Cardiac septum (tissue), 1 donor: Measurements from ENCODE around the gene CABLES1. TPM values are rescaled to one million over a fixed set of nuclear protein-coding genes. Genes with fewer than 3 reads are reported as not detected.
"Not testable (repeated sequence)": the region's sequence is repeated elsewhere in the genome, so short reads cannot be mapped to it uniquely, and the experiment has no call there.

Experiments used
- DNase-seq: peaks from one replicate; pipeline ENCODE4 v3.0.0-alpha.2; 2020; ENCODE audit warnings: low spot score
- intact Hi-C: fragments of 100-400 bp; cut with DNase I; formaldehyde crosslinking; loops from one replicate; pipeline ENCODE4 v1.14.0; 2022
- total RNA-seq: library from RNA; stranded (reverse); fragmentation: NEBNext Ultra II Directional; extraction: Animal tissue kit (Norgen Biotek cat#: 25700); gene quantifications from one replicate; pipeline ENCODE4 v1.2.1, GENCODE V29; 2021
- donor health status: DM: no; HTN: no; CAD: no.

Gene CABLES1
- total RNA-seq, 1 donor from 2014 or later = 1.5 TPM

DNA sequence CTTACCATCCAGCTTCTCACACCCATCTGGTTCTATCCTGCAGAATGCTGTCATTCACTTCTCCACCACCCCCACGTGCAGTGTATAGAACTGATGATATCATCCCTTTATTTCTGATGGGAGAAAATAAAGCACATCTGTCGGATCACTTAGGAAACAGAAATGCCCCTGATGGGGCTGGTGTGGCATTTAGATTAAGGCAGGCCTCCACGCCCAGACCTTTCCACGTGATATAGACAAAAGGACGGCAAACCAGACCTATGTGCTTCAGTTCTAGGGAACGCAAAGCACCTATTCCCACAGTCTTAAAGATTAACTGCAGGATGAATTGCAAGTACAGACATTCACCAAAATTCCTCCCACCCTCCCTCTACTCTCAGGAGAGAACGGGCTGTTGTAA is 27.6 kb upstream of the CABLES1 start:
- intact Hi-C loops = no loop called here
- no peak for DNase-seq

GRCh38 chr18:23108496-23108895 is 26.8 kb upstream of the CABLES1 start:
- intact Hi-C loops = no loop called here
- no peak for DNase-seq

DNA sequence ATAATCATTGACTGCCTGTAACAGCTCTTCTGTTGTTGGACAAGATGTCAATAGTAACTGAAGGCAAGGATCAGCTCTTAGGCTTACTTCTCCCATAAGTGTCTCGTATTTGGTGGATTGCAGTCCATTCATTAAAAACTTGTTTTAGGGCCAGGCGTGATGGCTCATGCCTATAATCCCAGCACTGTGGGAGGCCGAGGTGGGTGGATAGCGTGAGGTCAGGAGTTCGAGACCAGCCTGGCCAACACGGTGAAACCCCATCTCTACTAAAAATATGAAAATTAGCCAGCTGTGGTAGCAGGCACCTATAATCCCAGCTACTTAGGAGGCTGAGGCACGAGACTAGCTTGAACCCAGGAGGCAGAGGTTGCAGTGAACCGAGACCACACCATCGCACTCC is 26.1 kb upstream of the CABLES1 start:
- intact Hi-C loops, DNase-seq: not testable (repeated sequence)

GRCh38 chr18:23113576-23113975 is 21.7 kb upstream of the CABLES1 start:
- no peak for DNase-seq
- intact Hi-C loops = no loop called here

GRCh38 chr18:23114171-23114881 is 21.0 kb upstream of the CABLES1 start:
- intact Hi-C loops = no loop called here

DNA sequence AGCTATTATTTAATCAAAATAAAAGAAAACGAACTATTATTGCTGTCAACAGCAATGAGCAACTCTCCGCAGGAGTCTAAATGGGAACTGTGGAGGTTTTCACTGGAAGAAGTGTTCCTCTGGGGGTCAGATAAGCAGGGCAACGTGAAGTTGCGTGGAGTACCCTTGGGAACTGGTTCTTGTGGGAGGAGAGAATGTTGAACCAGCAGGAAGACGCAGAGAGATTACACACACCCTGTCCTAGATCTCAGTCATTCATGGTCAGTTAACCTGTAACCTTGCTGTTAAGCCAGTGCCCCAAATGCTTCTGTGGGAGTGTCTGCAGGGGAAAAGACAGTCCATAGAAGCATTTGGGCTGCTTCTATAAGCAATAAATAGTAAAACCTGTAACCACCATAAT is 20.4 kb upstream of the CABLES1 start:
- DNase-seq = no peak
- intact Hi-C loops = no loop called here

More at GRCh38 chr18:23114171-23114881, 21.0 kb upstream of the CABLES1 start:
- DNase-seq = no peak

DNA sequence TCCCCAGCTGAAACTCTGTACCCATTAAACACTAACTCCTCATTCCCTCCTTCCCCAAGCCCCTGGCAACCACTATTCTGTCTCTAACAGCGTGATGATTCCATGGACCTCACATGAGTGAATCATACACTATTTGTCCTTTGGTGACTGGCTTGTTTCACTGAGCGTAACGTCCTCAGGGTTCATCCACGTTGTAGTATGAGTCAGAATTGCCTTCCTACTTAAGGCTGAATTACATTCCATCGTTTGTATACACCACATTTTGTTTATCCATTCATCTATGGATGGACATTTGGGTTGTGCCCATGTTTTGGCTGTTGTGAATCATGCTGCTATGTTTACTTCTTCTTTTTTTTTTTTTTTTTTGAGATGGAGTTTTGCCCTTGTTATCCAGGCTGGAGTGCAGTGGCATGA is 19.6 kb upstream of the CABLES1 start:
- DNase-seq = no peak
- intact Hi-C loops = no loop called here

GRCh38 chr18:23121133-23121532 is 14.2 kb upstream of the CABLES1 start:
- no peak for DNase-seq
- intact Hi-C loops = no loop called here

GRCh38 chr18:23122334-23123229 is 12.7 kb upstream of the CABLES1 start:
- DNase-seq = no peak
- intact Hi-C loops = no loop called here

DNA sequence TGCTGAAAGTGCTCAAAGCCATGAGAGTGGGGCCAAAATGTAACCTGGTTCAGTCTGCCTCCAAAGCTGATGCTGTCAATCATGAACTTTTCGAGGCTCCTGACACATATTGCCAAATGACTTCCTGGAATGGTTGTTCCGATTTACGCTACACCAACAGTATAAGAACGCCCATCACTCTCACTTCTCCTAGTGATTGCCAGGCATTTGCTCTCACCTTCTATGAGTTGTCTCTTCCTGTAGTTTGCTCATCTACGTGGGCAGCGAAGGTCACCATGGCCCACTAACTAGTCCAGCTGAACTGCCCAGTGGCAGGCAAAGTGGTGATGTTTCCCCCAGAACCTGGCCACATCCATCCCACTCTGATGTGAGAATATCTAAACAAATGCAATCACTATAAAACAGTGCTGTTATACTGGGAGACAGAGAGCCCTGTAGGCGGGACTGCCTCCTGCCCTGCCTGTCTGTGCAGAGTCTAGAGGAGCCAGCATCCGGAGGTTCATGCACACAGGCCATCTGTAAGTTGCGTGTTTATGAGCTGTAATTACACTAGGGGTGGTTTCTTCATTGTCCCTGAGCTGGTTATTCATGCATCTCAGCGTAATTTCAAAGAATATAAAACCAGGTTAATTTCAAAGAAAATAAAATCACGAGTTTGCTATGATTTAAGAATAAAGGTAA is 8.8 kb upstream of the CABLES1 start:
- intact Hi-C loops = no loop called here
- DNase-seq = no peak

GRCh38 chr18:23127090-23127489 is 8.2 kb upstream of the CABLES1 start:
- no peak for DNase-seq
- intact Hi-C loops = no loop called here

- no peak for DNase-seq
- intact Hi-C loops = loop anchor here (5.0 kb wide), 4 partner anchors 83 to 283 kb away; no protein-coding TSS in a partner anchor
Observed at GRCh38 chr18:23129355-23130002, 5.8 kb upstream of the CABLES1 start.

DNA sequence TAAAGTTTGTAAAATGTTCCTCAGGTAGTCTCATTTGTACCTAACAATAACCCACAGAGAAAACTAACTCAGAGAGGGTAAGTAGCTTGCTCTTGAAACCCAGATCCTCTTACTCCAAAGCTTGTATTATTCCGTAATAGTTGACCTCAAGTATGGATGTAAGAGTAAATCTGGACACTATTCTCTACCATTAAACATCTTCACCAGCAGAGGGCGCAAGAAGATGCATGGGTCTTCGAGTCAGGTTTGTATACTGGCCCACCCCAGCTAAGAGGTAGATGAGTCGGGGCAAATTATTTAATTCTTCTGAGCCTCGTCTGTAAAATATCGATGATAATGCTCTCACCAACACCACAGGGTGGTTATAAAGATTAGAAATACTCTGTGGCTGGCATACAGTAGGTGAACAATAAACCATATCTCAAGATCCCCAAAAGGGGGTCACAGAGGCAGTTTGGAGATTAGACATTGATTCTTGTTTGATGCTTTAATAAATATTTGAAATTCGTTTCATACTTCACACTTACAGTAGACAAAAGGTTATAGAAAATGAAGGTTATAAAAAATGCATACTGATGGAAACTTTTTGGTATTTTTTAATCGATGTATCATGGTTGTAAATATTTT is 3.5 kb upstream of the CABLES1 start:
- intact Hi-C loops = loop anchor here (2.0 to 5.0 kb wide), 5 partner anchors 80 to 280 kb away; no protein-coding TSS in a partner anchor
- DNase-seq = no peak

DNA sequence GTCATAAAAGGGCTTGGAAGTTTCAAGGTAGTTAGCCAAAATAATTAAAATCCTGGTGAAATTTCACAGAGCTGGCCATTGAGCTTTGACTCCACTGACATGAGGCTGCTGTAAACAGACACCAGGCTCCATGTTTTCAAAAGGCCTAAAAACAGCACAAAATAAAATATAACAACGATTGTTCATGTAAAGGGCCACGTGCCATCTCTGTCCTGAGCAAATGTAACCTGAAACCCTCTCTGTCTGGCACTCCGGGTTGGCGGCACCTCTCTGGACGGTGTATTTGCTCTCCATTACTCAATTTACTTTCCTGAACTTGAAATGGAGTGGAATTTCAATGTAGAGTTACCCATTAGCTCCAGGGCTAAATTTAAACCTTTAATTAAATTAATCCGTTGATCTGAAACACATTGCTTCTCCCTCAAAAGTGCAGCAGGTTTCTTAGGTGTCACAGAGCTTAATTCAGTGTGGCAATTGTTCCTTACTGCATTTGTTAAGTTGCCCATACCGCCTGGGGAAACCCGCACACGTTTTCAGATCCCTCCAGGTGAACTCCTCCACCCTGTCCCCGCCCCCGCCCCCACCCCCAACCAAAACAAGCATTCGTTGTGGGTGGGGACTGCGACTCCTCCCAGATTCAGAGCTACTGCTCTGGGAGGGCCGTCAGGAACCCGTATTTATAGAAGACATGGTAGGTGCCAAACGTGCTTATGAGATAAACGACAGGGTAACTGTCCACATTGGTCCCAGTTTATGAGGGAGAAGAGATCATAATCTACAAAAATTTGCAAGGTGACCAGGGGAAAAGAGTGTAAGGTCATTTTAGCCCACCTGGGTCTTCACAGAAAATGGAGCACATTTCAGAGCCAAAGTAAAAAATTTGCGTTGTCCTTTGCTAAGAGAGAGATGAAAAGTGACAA is 1.2 kb upstream of the CABLES1 start:
- intact Hi-C loops = loop anchor here (2.0 to 5.0 kb wide), 5 partner anchors 78 to 278 kb away; no protein-coding TSS in a partner anchor
- DNase-seq = no peak

DNA sequence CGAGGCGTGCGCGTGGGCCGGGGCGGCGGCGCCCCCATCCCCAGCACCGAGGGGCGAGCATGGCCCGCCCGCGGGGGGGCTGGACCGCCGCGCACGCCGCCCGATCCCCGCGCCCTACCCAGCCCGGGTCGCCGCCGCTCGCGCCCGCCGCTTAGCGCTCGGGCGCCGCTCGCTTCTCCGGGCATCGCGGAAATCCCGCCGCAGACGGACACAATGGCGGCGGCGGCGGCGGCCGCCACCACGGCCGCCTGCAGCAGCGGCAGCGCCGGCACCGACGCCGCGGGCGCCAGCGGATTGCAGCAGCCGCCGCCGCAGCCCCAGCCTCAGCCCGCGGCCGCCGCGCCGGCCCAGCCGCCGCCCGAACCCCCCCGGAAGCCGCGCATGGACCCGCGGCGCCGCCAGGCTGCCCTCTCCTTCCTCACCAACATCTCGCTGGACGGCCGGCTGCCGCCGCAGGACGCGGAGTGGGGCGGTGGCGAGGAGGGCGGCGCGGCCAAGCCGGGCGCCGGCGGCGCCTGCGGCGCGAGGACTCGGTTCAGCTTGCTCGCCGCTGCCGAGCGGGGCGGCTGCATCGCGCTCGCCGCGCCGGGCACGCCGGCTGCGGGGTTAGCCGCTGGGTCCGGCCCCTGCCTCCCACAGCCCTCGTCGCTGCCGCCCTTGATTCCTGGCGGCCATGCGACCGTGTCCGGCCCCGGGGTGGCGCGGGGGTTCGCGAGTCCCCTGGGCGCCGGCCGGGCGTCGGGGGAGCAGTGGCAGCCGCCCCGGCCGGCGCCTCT is 453 bp downstream of the CABLES1 start:
- no peak for DNase-seq
- intact Hi-C loops = loop anchor here (2.0 kb wide), 1 partner anchor 93 kb away; no protein-coding TSS in a partner anchor

DNA sequence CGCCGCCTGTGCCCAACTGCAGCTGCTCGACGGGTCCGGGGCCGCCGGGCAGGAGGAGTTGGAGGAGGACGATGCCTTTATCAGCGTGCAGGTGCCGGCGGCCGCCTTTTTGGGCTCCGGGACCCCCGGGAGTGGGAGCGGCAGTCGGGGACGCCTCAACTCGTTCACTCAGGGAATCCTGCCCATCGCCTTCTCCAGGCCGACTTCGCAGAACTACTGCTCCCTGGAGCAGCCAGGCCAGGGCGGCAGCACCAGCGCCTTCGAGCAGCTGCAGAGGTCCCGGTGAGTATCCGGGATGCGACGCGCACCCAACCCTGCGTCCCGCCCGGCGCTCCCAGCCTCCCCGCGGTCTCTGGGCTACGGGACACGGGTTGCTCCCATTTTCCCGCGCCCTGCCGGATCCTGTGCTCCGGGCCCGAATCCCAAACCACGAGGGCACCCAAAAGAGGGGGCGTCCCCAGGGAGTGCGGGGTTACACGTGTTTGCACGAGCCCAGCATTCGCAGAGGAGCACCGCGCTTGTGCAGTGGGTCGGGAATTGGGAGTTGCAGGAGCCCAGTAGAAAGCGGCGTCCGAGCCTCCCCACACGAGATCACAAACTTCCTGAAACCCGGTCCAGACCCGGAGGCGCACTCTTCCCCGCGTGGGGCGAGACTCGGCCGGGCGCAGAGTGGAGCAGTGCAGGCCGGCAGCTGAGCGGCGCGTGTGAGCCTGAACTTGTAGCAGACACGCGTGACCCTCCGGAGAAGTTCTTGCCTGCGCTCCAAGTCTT is 1.2 kb downstream of the CABLES1 start:
- intact Hi-C loops = loop anchor here (2.0 kb wide), 1 partner anchor 92 kb away; no protein-coding TSS in a partner anchor
- peak; percentile 83 for DNase-seq
